GM12878 (cell line): ENCODE results near the gene ARPP21. TPM values are rescaled to one million over a fixed set of nuclear protein-coding genes. Genes with fewer than 3 reads are reported as not detected.

Experiments
- ATAC-seq: fragments of 200-7000 bp; cut with Tn5 transposase; 3 replicates; pipeline ENCODE4 v1.9.1; 2020; ENCODE audit warnings: mild to moderate bottlenecking, moderate library complexity
- BruUV-seq: library from RNA; stranded (reverse); fragments of 400-500 nt; replicated peaks from 2 replicates; lab custom pipeline; 2021; lab: Mats Ljungman, UMichigan
- CTCF ChIA-PET: fragments of 300-600 bp; sonication (Branson Sonifier 250); formaldehyde crosslinking; extraction: SDS; loops from one replicate; lab custom pipeline; 2021; ENCODE audit warnings: inconsistent platforms; lab: Yijun Ruan, JAX
- POLR2A ChIA-PET: fragments of 350-600 bp; formaldehyde crosslinking; extraction: SDS; loops from one replicate; lab custom pipeline; 2021; ENCODE audit warnings: inconsistent platforms; lab: Charles Lee
- RAD21 ChIA-PET: fragments of 300-600 bp; sonication (Branson Sonifier 250); formaldehyde crosslinking; loops from one replicate; lab custom pipeline; 2023; ENCODE audit warnings: antibody characterized with exemption; ENCODE audit not compliant: unreplicated experiment; lab: Charles Lee
- SMC1A ChIA-PET: fragments of 300-600 bp; sonication (Branson Sonifier 250); formaldehyde crosslinking; loops from one replicate; lab custom pipeline; 2023; ENCODE audit not compliant: unreplicated experiment, uncharacterized antibody; lab: Charles Lee
- DNase-seq: peaks from one replicate; pipeline ENCODE4 v3.0.0-alpha.2; 2011; ENCODE audit warnings: low read depth, low spot score
- FAIRE-seq: peaks from 3 replicates; lab custom pipeline; 2011; peaks lifted over from hg19 to GRCh38; lab: Jason Lieb, UNC
- H2AFZ ChIP-seq: 2 replicates; pipeline ENCODE4 v1.6.0; 2011; ENCODE audit warnings: low read depth, low read length, control low read depth; ENCODE audit not compliant: control insufficient read depth
- H3K27ac ChIP-seq: 2 replicates; pipeline ENCODE4 v1.5.1; 2011; ENCODE audit warnings: control low read depth; ENCODE audit not compliant: control insufficient read depth, insufficient read depth
- H3K27me3 ChIP-seq, 2 experiments: replicated peaks in 1 of 2; 2 replicates each; pipeline versions ENCODE4 v1.6.0 to v1.6.1; 2011; ENCODE audit warnings: low read length in 1 of 2; ENCODE audit not compliant: control insufficient read depth in 2 of 2, insufficient read depth in 2 of 2
- H3K36me3 ChIP-seq, 2 experiments: 2 replicates each; pipeline ENCODE4 v1.5.1; 2011; ENCODE audit warnings: low read length in 1 of 2; ENCODE audit not compliant: control insufficient read depth in 2 of 2, insufficient read depth in 2 of 2
- H3K4me1 ChIP-seq: 2 replicates; pipeline ENCODE4 v1.6.1; 2011; ENCODE audit warnings: mild to moderate bottlenecking, low read length, moderate library complexity, mixed read lengths; ENCODE audit not compliant: control insufficient read depth, insufficient read depth
- H3K4me2 ChIP-seq: 2 replicates; pipeline ENCODE4 v1.6.0; 2011; ENCODE audit warnings: control low read depth; ENCODE audit not compliant: control insufficient read depth, insufficient read depth
- H3K4me3 ChIP-seq: fragments of 200-600 bp; sonication (generic); 2 replicates; pipeline ENCODE4 v1.5.1; 2016
- H3K79me2 ChIP-seq: 2 replicates; pipeline ENCODE4 v1.6.0; 2011; ENCODE audit warnings: low read length; ENCODE audit not compliant: control insufficient read depth, insufficient read depth
- H3K9ac ChIP-seq: 2 replicates; pipeline ENCODE4 v1.8.0; 2011; ENCODE audit warnings: low read length, control low read depth, mixed read lengths; ENCODE audit not compliant: control insufficient read depth, insufficient read depth
- H3K9me3 ChIP-seq: replicated peaks from 3 replicates; pipeline ENCODE4 v1.5.1; 2011; ENCODE audit warnings: mild to moderate bottlenecking, low read length; ENCODE audit not compliant: control insufficient read depth, insufficient read depth
- H4K20me1 ChIP-seq: 2 replicates; pipeline ENCODE4 v1.6.0; 2011; ENCODE audit not compliant: control insufficient read depth, insufficient read depth
- ASH2L ChIP-seq: fragments of 300-600, 200-600 bp; sonication (generic); IDR thresholded peaks from 2 replicates; pipeline ENCODE4 v1.6.1; 2017; ENCODE audit warnings: low read depth, mild to moderate bottlenecking, borderline replicate concordance
- ATF7 ChIP-seq: fragments of 450-650 bp; IDR thresholded peaks from 2 replicates; pipeline ENCODE4 v1.6.1; 2016; ENCODE audit warnings: low read depth, mild to moderate bottlenecking
- CBFB ChIP-seq: IDR thresholded peaks from 2 replicates; pipeline ENCODE4 v1.6.1; 2016; ENCODE audit warnings: antibody characterized with exemption, low read depth
- CHD2 ChIP-seq: IDR thresholded peaks from 2 replicates; pipeline ENCODE4 v1.6.1; 2011; ENCODE audit warnings: low read depth, low read length, improper control_type of control experiment, borderline replicate concordance
- MYC ChIP-seq: IDR thresholded peaks from 2 replicates; pipeline ENCODE4 v1.6.1; 2011; ENCODE audit warnings: mild to moderate bottlenecking, low read length, moderate library complexity, inconsistent platforms; ENCODE audit not compliant: insufficient read depth, insufficient replicate concordance, insufficient read length, severe bottlenecking
- NR2C2 ChIP-seq: IDR thresholded peaks from 2 replicates; pipeline ENCODE4 v1.6.1; 2011; ENCODE audit warnings: borderline replicate concordance, low read depth; ENCODE audit not compliant: control insufficient read depth, insufficient read length
- STAT1 ChIP-seq: fragments of 450-650 bp; conservative IDR thresholded peaks from 2 replicates; pipeline ENCODE4 v1.6.1; 2014; ENCODE audit warnings: antibody characterized with exemption, mild to moderate bottlenecking
- TCF3 ChIP-seq: IDR thresholded peaks from 2 replicates; pipeline ENCODE4 v1.6.1; 2012; ENCODE audit warnings: low read depth, mild to moderate bottlenecking, low read length, borderline replicate concordance; ENCODE audit not compliant: insufficient read depth
- ZNF274 ChIP-seq: IDR thresholded peaks from one replicate; pipeline ENCODE4 v1.8.0; 2011; ENCODE audit not compliant: insufficient read length, insufficient read depth
- ZNF622 ChIP-seq: fragments of 450-650 bp; IDR thresholded peaks from 2 replicates; pipeline ENCODE4 v1.6.1; 2017; ENCODE audit warnings: mild to moderate bottlenecking, inconsistent platforms
- ZSCAN29 ChIP-seq: fragments of 450-650 bp; IDR thresholded peaks from 2 replicates; pipeline ENCODE4 v1.6.1; 2017; ENCODE audit warnings: mild to moderate bottlenecking, moderate library complexity
- WGBS: methylation state at CpG from one replicate; pipeline ENCODE4 v1.1.6; 2016; ENCODE audit warnings: low lambda C conversion rate; ENCODE audit not compliant: insufficient replicate concordance, insufficient coverage; ENCODE audit errors: missing lambda C conversion rate; 5-methylcytosine and 5-hydroxymethylcytosine counted together
- in situ Hi-C: fragments of 300-500 bp; cut with MboI; formaldehyde crosslinking; loops from 9 replicates; pipeline ENCODE4 v1.14.3; 2018; ENCODE audit warnings: mixed read lengths
- intact Hi-C: fragments of 100-400 bp; cut with micrococcal nuclease; formaldehyde crosslinking; loops from one replicate; pipeline ENCODE4 v1.14.2; 2022; ENCODE audit not compliant: unreplicated experiment
- polyA plus RNA-seq, 11 experiments: library from polyadenylated mRNA; depleted of rRNA in 4 of 11; unstranded in 6 of 11; stranded (reverse) in 5 of 11; fragments of >200 nt; fragmentation: Nextera tagmentation in 4 of 11; fragmentation: Illumina TruSeq in 1 of 11; extraction: Ambion mirVana in 4 of 11; extraction: Trizol in 1 of 11; gene quantifications; 1 replicate in 1 of 11; 2 replicates in 10 of 11; pipeline versions ENCODE4 v1.2.1 to v1.2.3, GENCODE V29; 2011 to 2016; ENCODE audit warnings: inconsistent platforms in 2 of 11, missing spikeins in 2 of 11, low read depth in 1 of 11
- total RNA-seq, 4 experiments: library from RNA; depleted of rRNA in 3 of 4; stranded (reverse); fragments of >200 nt in 3 of 4; fragmentation: Illumina TruSeq in 1 of 4; extraction: Trizol in 1 of 4; gene quantifications; 2 replicates each; pipeline versions ENCODE4 v1.2.1 to v1.2.3, GENCODE V29; 2013 to 2021
- TF ChIP-seq, protein P1 (sequence below): IDR thresholded peaks from 2 replicates; pipeline ENCODE4 v1.6.1; 2011; ENCODE audit warnings: low read depth, low read length, improper control_type of control experiment, borderline replicate concordance
- TF ChIP-seq, protein P2 (sequence below): fragments of 450-650 bp; IDR thresholded peaks from 2 replicates; pipeline ENCODE4 v1.6.1; 2017; ENCODE audit warnings: mild to moderate bottlenecking, moderate library complexity
- TF ChIP-seq, protein P3 (sequence below): fragments of 450-650 bp; IDR thresholded peaks from 2 replicates; pipeline ENCODE4 v1.6.1; 2017; ENCODE audit warnings: low read depth, mild to moderate bottlenecking, moderate library complexity

ARPP21 gene
- total and polyA plus RNA-seq, 10 of the 15 experiments (the other 5 are each of a cell fraction or from before 2014, with no cell fraction given) = not detected

DNA sequence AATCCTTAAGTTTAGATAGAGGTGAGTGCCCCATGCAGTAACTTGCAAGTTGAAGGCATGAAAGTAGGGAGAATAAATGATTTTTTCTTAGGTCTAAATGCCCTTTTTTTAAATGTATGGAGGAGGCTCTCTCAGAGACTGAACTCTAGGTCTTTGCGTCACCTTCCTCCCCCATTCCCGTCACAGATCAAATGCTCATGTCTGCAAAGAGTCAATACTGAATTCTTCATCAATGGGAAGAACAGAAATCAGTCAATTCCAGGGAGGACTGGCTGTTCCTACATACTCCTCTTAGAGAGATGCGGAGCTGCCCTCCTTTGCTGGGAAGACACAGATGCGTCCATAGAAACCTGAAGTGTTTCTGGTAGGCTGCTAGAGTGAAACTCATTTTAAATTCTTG lies 98.2 kb downstream of the ARPP21 start:
- Histone ChIP-seq H3K27ac (no peak overlapping the region), H2AFZ (no peak overlapping the region), H3K27me3 (no peaks in the 10 kb centered on the region), H3K36me3 (no peaks in the 10 kb centered on the region), H3K79me2 (no peaks in the 10 kb centered on the region), H3K9ac (no peak overlapping the region), H3K4me3 (no peak overlapping the region), H4K20me1 (no peaks in the 10 kb centered on the region), H3K4me2 (no peak overlapping the region), H3K4me1 (no peaks in the 10 kb centered on the region), H3K9me3 (no peaks in the 10 kb centered on the region)
- ChIA-PET CTCF (no interaction called here), SMC1A (no interaction called here), POLR2A (no interaction called here), RAD21 (no interaction called here)
- DNase-seq = no peak
- intact Hi-C loops = no loop called here
- TF ChIP-seq ZNF274 (no peak), ZNF622 (no peak), TCF3 (no peak), STAT1 (no peak), CBFB (no peak), CHD2 (no peak), ZSCAN29 (no peak), ASH2L (no peak), NR2C2 (no peak), ATF7 (no peak), MYC (no peak)
- TF ChIP-seq, protein P1, sequence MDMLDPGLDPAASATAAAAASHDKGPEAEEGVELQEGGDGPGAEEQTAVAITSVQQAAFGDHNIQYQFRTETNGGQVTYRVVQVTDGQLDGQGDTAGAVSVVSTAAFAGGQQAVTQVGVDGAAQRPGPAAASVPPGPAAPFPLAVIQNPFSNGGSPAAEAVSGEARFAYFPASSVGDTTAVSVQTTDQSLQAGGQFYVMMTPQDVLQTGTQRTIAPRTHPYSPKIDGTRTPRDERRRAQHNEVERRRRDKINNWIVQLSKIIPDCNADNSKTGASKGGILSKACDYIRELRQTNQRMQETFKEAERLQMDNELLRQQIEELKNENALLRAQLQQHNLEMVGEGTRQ = no peak
- TF ChIP-seq, protein P2, sequence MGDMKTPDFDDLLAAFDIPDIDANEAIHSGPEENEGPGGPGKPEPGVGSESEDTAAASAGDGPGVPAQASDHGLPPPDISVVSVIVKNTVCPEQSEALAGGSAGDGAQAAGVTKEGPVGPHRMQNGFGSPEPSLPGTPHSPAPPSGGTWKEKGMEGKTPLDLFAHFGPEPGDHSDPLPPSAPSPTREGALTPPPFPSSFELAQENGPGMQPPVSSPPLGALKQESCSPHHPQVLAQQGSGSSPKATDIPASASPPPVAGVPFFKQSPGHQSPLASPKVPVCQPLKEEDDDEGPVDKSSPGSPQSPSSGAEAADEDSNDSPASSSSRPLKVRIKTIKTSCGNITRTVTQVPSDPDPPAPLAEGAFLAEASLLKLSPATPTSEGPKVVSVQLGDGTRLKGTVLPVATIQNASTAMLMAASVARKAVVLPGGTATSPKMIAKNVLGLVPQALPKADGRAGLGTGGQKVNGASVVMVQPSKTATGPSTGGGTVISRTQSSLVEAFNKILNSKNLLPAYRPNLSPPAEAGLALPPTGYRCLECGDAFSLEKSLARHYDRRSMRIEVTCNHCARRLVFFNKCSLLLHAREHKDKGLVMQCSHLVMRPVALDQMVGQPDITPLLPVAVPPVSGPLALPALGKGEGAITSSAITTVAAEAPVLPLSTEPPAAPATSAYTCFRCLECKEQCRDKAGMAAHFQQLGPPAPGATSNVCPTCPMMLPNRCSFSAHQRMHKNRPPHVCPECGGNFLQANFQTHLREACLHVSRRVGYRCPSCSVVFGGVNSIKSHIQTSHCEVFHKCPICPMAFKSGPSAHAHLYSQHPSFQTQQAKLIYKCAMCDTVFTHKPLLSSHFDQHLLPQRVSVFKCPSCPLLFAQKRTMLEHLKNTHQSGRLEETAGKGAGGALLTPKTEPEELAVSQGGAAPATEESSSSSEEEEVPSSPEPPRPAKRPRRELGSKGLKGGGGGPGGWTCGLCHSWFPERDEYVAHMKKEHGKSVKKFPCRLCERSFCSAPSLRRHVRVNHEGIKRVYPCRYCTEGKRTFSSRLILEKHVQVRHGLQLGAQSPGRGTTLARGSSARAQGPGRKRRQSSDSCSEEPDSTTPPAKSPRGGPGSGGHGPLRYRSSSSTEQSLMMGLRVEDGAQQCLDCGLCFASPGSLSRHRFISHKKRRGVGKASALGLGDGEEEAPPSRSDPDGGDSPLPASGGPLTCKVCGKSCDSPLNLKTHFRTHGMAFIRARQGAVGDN = no peak
- TF ChIP-seq, protein P3, sequence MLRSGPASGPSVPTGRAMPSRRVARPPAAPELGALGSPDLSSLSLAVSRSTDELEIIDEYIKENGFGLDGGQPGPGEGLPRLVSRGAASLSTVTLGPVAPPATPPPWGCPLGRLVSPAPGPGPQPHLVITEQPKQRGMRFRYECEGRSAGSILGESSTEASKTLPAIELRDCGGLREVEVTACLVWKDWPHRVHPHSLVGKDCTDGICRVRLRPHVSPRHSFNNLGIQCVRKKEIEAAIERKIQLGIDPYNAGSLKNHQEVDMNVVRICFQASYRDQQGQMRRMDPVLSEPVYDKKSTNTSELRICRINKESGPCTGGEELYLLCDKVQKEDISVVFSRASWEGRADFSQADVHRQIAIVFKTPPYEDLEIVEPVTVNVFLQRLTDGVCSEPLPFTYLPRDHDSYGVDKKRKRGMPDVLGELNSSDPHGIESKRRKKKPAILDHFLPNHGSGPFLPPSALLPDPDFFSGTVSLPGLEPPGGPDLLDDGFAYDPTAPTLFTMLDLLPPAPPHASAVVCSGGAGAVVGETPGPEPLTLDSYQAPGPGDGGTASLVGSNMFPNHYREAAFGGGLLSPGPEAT = no peak
- FAIRE-seq = no peak
- BruUV-seq = no TSS peak
- in situ Hi-C loops = no loop called here
- no peak for ATAC-seq
- 48% methylated on average over 4 of the region's 4 CpGs for WGBS
